Peyer's patch (tissue), 4 donors: ENCODE results near the gene RNF126.

Source experiments
- CTCF ChIP-seq, 6 experiments: fragments of 450-650 bp in 4 of 6; fragments of 200-600 bp in 2 of 6; sonication (generic) in 1 of 6; IDR thresholded peaks; one replicate each; pipeline ENCODE4 v1.5.1; 2017 to 2019; ENCODE audit warnings: antibody characterized with exemption in 6 of 6, mild to moderate bottlenecking in 3 of 6, moderate library complexity in 1 of 6
- POLR2A ChIP-seq, 2 donors: fragments of 450-650 bp; IDR thresholded peaks; one replicate each; pipeline ENCODE4 v1.5.1; 2017; ENCODE audit warnings: antibody characterized with exemption in 2 of 2, mild to moderate bottlenecking in 2 of 2, moderate library complexity in 2 of 2

GRCh38 chr19:681029-682019 is 18.3 kb upstream of the RNF126 start:
- TF ChIP-seq CTCF (IDR thresholded peaks at IDR 0.05) (no peak), POLR2A (IDR thresholded peaks at IDR 0.05) (no peak)
